ENCODE data around the gene NUPR2. TPM values are rescaled to one million over a fixed set of nuclear protein-coding genes. Genes with fewer than 3 reads are reported as not detected.

Gene NUPR2
- total and polyA plus RNA-seq, 2 experiments from 2014 or later, result not detected

DNA sequence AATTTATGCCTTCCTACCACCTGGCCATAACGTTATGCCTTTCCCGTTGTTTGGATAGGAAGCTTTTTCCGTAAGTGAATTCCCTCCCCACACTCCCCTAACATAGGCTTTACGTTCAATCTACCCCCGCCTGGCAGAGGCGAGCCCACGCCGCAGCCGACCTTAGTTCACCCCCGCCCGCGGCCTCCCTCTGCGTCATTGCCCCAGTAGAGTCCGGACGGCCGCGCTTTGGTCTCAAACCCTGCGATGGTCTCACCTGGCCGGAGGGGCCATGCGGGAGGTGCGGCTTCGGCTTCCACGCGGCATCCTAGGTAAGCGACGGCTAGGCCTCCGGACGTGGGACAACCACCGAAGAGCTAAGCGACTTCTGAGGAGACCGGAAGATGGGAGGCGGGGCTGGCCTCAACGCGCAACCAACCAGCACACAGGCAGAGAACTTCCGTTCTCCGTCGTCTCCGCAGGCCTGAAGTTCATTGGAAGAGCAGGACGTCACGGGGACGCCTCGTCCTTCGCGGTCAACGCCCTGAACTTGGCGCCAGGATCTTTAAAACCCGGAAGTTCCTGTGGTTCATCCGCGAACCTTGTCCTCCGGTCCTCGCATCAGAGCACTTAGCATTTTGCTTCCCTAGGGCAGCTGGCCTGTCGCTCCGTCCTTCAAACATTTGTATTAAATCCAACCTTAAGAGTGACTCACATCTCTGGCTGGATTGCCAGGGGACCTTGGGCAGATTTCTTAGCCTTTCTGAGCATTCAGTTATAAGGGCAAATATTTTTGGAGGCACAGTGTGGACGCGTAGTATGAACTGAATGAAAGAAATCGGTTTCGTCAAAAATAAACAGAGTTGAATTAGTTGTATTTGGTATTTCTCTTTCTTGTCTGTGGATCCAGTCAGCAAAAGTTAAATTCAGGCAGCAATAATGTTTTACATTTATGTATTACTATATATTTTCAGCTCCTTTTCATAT lies 9.8 kb downstream of the NUPR2 start, which contains the start of gene CHCHD2 (continued):
- TF ChIP-seq, protein P1, sequence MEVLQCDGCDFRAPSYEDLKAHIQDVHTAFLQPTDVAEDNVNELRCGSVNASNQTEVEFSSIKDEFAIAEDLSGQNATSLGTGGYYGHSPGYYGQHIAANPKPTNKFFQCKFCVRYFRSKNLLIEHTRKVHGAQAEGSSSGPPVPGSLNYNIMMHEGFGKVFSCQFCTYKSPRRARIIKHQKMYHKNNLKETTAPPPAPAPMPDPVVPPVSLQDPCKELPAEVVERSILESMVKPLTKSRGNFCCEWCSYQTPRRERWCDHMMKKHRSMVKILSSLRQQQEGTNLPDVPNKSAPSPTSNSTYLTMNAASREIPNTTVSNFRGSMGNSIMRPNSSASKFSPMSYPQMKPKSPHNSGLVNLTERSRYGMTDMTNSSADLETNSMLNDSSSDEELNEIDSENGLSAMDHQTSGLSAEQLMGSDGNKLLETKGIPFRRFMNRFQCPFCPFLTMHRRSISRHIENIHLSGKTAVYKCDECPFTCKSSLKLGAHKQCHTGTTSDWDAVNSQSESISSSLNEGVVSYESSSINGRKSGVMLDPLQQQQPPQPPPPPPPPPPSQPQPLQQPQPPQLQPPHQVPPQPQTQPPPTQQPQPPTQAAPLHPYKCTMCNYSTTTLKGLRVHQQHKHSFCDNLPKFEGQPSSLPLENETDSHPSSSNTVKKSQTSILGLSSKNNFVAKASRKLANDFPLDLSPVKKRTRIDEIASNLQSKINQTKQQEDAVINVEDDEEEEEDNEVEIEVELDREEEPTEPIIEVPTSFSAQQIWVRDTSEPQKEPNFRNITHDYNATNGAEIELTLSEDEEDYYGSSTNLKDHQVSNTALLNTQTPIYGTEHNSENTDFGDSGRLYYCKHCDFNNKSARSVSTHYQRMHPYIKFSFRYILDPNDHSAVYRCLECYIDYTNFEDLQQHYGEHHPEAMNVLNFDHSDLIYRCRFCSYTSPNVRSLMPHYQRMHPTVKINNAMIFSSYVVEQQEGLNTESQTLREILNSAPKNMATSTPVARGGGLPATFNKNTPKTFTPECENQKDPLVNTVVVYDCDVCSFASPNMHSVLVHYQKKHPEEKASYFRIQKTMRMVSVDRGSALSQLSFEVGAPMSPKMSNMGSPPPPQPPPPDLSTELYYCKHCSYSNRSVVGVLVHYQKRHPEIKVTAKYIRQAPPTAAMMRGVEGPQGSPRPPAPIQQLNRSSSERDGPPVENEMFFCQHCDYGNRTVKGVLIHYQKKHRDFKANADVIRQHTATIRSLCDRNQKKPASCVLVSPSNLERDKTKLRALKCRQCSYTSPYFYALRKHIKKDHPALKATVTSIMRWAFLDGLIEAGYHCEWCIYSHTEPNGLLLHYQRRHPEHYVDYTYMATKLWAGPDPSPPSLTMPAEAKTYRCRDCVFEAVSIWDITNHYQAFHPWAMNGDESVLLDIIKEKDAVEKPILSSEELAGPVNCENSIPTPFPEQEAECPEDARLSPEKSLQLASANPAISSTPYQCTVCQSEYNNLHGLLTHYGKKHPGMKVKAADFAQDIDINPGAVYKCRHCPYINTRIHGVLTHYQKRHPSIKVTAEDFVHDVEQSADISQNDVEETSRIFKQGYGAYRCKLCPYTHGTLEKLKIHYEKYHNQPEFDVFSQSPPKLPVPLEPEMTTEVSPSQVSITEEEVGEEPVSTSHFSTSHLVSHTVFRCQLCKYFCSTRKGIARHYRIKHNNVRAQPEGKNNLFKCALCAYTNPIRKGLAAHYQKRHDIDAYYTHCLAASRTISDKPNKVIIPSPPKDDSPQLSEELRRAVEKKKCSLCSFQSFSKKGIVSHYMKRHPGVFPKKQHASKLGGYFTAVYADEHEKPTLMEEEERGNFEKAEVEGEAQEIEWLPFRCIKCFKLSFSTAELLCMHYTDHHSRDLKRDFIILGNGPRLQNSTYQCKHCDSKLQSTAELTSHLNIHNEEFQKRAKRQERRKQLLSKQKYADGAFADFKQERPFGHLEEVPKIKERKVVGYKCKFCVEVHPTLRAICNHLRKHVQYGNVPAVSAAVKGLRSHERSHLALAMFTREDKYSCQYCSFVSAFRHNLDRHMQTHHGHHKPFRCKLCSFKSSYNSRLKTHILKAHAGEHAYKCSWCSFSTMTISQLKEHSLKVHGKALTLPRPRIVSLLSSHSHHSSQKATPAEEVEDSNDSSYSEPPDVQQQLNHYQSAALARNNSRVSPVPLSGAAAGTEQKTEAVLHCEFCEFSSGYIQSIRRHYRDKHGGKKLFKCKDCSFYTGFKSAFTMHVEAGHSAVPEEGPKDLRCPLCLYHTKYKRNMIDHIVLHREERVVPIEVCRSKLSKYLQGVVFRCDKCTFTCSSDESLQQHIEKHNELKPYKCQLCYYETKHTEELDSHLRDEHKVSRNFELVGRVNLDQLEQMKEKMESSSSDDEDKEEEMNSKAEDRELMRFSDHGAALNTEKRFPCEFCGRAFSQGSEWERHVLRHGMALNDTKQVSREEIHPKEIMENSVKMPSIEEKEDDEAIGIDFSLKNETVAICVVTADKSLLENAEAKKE (CRISPR knock-in tag; IDR thresholded peaks at IDR 0.05), result no peak
- TF ChIP-seq EZH2 (IDR thresholded peaks at IDR 0.05; ENCODE audit: low read depth, unreplicated experiment) (no peak), ZNF114 (CRISPR knock-in tag; IDR thresholded peaks at IDR 0.05) (no peak), ZNF331 (CRISPR knock-in tag; IDR thresholded peaks at IDR 0.05; ENCODE audit: low read depth) (no peak), JUNB (IDR thresholded peaks at IDR 0.05; ENCODE audit: unreplicated experiment) (no peak), CREB1 (CRISPR knock-in tag; IDR thresholded peaks at IDR 0.05; ENCODE audit: low read depth) (no peak)

DNA sequence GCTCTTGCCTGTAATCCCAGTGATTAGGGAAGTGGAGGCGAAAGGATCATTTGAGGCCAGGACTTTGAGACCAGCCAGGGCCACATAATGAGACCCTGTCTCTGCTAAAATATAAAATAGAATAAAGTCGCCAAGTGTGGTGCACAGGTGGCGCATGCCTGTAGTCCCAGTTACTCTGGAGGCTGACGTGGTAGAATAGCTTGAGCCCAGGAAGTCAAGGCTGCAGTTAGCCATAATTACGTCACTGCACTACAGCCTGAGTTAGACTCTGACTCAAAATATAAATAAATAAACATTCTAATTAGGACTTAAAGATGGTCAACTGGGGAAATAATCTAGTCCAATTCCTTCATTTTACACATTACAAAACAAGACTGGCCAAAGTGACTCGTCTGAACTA lies 10.7 kb downstream of the NUPR2 start:
- H3K4me2 ChIP-seq, result no peak overlapping the region
- no peaks in the 10 kb centered on the region for H4K20me1 ChIP-seq (replicated peaks; ENCODE audit: insufficient read depth)
- Mint-ChIP-seq H3K27me3 (ENCODE audit: insufficient read depth, low read depth, poor library complexity) (no peaks in the 10 kb centered on the region), H3K4me1 (no peaks in the 10 kb centered on the region), H3K27ac (no peak overlapping the region), H3K4me3 (no peak overlapping the region), H3K9me3 (peaks cover 94% of the 10 kb centered on the region), H3K36me3 (ENCODE audit: low read depth) (peaks cover 26% of the 10 kb centered on the region)
- no peak overlapping the region for H3K4me3 ChIP-seq
- no peaks in the 10 kb centered on the region for H3F3A ChIP-seq (replicated peaks; ENCODE audit: low read depth)
- H3K27ac ChIP-seq (ENCODE audit: low read depth), result no peak overlapping the region
- no peak for DNase-seq (ENCODE audit: low spot score)
- no peaks in the 10 kb centered on the region for H3K9me2 ChIP-seq (ENCODE audit: insufficient read depth)
- ATAC-seq, result no peak
- H3K4me1 ChIP-seq (ENCODE audit: insufficient read depth), result no peaks in the 10 kb centered on the region
- H2AFZ ChIP-seq, result no peak overlapping the region
- no peaks in the 10 kb centered on the region; the same call in none of the 2 replicates for H3K36me3 ChIP-seq (ENCODE audit: insufficient read depth)
- H3K79me2 ChIP-seq (replicated peaks; ENCODE audit: insufficient read depth), result no peaks in the 10 kb centered on the region
- no peaks in the 10 kb centered on the region for H3K27me3 ChIP-seq (ENCODE audit: insufficient read depth)
- TF ChIP-seq EZH2 (IDR thresholded peaks at IDR 0.05; ENCODE audit: low read depth, unreplicated experiment) (no peak), NANOG (IDR thresholded peaks at IDR 0.05; ENCODE audit: borderline replicate concordance) (no peak), ZNF114 (CRISPR knock-in tag; IDR thresholded peaks at IDR 0.05) (no peak), ZNF331 (CRISPR knock-in tag; IDR thresholded peaks at IDR 0.05; ENCODE audit: low read depth) (no peak), EZH2phosphoT487 (IDR thresholded peaks at IDR 0.05; ENCODE audit: unreplicated experiment) (no peak)
- TF ChIP-seq, protein P2, sequence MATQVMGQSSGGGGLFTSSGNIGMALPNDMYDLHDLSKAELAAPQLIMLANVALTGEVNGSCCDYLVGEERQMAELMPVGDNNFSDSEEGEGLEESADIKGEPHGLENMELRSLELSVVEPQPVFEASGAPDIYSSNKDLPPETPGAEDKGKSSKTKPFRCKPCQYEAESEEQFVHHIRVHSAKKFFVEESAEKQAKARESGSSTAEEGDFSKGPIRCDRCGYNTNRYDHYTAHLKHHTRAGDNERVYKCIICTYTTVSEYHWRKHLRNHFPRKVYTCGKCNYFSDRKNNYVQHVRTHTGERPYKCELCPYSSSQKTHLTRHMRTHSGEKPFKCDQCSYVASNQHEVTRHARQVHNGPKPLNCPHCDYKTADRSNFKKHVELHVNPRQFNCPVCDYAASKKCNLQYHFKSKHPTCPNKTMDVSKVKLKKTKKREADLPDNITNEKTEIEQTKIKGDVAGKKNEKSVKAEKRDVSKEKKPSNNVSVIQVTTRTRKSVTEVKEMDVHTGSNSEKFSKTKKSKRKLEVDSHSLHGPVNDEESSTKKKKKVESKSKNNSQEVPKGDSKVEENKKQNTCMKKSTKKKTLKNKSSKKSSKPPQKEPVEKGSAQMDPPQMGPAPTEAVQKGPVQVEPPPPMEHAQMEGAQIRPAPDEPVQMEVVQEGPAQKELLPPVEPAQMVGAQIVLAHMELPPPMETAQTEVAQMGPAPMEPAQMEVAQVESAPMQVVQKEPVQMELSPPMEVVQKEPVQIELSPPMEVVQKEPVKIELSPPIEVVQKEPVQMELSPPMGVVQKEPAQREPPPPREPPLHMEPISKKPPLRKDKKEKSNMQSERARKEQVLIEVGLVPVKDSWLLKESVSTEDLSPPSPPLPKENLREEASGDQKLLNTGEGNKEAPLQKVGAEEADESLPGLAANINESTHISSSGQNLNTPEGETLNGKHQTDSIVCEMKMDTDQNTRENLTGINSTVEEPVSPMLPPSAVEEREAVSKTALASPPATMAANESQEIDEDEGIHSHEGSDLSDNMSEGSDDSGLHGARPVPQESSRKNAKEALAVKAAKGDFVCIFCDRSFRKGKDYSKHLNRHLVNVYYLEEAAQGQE (IDR thresholded peaks at IDR 0.05; ENCODE audit: unreplicated experiment), result no peak
- TF ChIP-seq, protein P3, sequence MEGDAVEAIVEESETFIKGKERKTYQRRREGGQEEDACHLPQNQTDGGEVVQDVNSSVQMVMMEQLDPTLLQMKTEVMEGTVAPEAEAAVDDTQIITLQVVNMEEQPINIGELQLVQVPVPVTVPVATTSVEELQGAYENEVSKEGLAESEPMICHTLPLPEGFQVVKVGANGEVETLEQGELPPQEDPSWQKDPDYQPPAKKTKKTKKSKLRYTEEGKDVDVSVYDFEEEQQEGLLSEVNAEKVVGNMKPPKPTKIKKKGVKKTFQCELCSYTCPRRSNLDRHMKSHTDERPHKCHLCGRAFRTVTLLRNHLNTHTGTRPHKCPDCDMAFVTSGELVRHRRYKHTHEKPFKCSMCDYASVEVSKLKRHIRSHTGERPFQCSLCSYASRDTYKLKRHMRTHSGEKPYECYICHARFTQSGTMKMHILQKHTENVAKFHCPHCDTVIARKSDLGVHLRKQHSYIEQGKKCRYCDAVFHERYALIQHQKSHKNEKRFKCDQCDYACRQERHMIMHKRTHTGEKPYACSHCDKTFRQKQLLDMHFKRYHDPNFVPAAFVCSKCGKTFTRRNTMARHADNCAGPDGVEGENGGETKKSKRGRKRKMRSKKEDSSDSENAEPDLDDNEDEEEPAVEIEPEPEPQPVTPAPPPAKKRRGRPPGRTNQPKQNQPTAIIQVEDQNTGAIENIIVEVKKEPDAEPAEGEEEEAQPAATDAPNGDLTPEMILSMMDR (conservative IDR thresholded peaks at IDR 0.05; ENCODE audit: low read depth in 2 of 2), result no peak

All from GM23338 (cell line).